Stimulated activated CD4-positive, alpha-beta T cell treated with anti-CD3 and anti-CD28 coated beads, Interleukin-12 subunit alpha, Interleukin-12 subunit beta, amount 100 ng/mL, for 4 hours (primary cell): ENCODE measurements around the gene C13orf46.
A peak's percentile ranks its signal among the peaks of the same experiment; 100 is the strongest.

Source experiments
- DNase-seq: peaks from one replicate; pipeline ENCODE4 v3.0.0-alpha.2; 2020

Gene C13orf46

DNA sequence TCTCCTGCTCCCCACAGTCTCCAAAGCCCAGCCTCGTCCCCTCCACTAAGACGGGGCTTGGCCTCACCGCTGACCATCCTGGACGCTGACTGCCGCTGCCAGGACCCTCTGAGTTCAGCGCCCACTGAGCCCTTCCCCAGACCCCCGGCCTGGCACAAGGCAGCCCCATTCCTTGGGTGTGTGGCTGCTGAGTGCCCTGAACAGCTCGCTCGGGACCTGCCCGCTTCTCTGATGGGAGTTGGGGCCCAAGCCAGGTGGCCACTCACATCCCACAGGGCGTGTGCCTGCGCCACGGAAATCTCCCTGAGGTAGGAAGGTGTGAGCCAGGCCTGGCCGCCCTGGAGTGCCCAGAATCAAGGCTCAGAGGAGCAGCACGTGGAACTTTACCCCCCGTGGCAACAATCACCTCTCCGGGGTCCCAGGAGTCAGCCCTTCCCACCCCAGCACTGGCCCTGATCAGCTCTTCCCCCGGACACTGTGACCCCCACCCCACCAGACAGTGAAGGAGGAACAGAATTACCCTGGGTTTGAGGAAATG lies 20.8 kb downstream of the C13orf46 start:
- no peak for DNase-seq

DNA sequence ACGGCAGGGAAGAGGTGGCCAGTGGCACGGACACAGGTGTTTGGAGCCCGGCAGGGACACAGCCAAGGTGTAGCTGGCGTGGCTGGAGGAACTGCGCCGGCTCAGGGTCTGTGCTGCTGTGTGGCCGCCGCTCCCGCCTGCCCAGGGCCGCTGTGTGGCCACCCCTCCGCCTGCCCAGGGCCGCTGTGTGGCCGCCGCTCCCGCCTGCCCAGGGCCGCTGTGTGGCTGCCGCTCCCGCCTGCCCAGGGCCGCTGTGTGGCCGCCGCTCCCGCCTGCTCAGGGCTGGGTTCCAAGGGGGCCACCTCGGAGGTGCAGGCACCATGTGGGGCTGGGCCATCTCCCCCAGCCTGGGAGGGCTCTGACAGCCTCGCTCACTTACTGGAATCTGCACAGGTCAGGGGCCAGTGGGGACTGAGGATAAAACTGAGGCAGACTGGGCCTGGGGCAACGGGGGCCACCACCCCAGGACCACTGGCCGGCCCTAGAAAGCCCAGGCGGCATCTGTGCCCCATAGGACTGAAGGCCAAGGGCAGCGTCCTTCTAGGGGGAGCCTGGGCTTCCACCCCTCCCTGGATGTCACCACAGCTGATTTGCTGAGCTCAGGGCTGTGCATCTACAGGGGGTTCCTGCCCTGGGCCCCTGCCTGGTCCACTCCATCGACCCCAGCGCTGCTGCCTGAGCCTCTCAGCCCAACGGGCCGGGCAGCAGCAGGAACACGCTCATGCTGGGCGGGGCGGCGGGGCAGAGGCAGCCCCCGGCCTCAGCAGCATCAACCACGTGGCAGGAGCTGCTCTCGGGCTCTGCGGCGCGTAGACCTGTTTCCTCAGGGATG lies 21.5 kb downstream of the C13orf46 start:
- DNase-seq = no peak

DNA sequence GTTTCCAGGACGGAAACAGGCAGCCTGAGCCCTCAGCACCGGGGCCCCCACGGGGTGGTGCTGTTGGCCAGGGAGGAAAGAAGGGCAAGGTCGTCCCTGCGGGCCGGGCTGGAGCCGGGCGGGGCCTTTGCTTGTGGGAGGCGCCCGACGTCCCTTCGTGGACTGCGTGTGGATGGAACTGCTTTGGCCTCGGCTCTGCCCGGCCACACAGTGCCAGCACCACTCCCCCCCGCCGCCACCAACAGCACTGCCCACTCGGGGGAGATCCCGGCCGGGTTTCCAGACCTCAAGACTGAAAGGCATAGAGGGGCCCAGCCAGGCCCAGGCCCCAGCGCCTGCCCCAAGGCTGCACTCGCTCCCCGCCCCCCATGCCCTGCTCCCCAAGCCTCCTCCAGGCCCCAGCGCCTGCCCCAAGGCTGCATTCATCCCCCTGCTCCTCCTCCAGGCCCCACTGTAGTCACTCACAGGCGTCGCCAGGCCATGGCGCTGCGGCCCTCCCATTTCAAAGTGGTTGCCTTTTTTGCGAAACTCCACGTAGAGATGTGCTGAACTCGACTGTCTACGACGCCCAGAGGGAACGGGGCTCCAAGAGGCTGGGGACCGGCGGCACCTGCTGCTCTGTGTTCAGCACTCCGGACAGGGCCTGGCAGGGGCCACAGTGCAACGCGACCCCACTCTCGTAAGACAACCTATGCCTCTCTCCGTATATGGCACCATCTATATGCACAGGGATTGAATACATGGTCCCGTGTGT lies 22.5 kb downstream of the C13orf46 start:
- DNase-seq = peak; percentile 53

DNA sequence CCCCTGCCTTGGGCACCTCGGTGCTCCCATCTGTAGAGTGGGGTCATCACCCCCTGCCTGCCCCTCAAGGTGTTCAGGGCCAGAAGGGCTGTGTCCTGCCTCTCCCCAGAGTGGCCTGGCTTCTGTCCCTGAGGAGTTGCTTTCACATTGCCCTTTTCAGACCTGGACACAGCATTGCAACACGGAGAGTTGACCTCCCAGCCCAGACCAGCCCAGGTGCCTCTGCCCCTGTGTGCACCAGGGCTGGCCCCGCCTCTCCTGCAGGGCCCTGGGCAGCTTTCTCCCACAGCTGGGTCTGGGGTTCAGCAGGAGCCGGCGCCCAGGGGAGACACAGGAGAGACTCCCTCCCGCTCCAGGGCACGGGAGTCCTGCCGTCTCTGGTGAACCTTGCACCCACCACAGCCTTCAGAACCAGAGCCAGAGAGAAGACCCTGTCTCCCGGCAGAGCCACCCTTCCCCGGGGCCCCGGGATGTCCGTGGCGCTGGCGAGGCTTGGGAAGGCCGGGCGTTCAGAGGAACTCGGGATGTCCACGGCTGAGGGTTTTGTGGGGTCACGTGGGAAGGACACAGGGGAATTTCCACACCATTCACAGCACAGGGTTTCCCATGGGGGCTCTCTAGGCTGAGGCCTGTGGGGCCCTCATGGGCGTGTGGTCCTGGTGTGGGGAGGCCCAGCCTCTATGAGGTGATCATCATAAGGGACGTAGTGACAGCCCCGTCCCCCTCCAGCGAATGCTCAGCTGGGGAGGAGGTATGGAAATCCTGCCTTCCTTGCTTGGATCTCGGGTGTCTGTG lies 23.2 kb downstream of the C13orf46 start:
- DNase-seq = no peak

DNA sequence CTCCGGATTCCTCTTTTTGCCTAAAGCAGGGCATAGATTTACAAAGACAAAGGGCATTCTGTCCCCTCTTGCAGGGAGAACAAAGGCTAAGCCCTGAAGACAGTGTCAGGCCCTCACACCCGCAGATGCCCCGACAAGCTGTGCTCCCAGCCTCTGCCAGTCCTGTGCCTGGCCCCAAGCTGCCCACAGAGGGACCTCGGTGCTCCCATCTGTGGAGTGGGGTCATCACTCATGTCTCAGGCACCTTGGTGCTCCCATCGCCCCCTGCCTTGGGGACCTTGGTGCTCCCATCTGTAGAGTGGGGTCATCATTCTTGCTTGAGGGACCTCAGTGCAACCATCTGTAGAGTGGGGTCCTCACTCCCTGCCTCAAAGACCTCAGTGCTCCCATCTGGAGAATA lies 24.3 kb downstream of the C13orf46 start:
- DNase-seq = no peak

DNA sequence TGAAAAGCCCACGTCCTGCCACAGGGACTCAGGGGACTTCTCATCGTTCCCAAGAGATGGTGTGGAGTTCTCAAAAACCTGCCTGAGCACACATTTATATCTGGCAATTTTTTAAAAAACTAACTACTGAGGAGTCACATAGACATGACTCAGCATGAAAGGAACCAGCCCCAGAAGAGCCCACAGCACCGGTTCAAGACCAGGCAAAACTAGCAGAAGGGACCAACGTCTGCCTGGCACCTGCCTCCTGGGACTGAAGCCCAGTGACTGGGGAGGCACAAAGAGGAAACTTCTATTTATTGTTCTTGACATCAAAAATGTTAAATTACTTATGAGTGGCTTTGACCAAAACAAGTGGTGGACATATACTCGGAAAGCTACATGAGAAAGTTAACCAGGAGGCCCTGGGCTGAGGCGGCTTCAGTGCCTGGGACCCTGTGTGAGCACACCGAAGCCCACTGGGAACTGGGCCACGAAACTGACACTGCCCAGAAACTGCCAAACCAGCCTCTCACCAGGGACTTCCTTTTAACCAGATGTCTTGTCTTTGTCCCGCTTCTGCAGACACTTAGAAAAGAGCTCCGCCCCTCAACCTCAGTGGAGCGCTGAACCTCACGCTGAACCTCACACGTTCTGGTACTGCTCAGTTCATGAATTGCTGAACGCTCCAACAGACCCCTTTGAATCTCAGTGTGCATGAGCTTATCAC lies 25.7 kb downstream of the C13orf46 start:
- DNase-seq = no peak

DNA sequence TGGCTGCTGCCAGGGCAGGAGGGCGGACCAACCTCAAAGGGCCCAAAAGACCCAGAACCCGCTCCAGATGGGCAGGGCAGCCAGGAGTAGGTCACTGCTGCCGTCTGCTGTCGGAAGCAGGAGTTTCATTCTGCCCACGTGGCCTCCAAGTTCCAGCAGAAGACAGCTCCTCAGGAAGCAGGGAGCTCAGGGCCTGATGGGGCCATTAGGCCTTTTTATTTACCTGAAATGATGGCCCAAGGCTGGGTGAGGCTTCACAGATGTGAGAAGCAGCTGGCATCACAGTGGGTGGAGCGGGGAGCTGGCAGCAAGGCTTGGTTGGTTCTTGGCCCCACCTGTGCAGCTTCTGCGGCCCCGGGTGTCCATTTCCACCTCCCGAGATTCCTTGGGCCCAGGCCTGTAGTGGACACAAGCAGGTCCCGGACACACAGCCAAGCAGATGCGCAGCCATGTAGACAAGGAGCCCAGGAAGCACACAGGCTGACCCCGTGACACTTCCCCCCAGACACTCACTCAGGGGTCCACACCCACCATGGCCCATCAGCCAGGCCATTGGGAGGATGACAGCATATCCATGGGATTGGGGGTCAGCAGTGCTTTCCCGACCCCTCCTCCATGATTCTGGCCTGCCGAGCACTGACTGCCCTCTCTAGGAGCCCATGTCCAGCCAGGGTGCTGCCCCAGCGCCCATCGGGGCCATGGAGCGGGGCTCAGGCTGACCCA lies 26.4 kb downstream of the C13orf46 start:
- DNase-seq = no peak

DNA sequence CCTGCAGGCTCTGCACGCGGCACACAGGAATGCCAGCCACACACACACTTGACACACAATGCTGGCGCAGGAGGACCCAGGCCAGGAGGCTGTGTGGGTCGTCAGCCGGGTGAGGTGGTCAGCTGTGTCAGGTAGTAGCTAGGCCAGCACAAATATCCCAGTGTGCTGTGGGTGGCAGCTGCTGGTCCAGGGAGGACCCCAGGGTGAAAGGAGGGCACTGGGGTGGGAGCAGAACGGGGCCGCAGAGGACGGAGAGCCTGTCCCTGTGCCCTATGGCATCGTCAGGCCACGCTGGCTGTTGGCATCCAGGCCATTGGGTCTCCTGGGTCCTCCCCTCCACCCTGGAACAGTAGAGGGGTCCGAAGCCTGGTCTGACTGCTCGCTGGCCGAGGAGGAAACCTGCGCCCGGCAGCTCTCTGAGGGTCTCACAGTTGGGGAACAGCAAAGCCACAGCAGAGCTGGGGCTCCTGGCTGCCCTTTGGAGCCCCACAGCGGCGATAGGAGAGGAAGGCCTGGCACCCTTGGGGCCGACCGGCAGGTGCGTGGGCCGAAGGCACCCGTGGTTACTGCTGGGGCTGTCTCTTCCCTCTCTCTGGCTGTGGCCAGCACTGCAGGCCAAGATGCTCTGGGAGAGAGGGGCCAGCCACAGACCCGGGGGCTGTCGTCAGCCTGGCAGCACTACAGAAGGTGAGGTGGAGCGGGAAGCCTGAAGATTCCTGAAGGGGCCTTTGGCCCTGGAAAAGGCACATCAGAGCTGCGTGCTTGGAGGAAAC lies 27.3 kb downstream of the C13orf46 start:
- no peak for DNase-seq

DNA sequence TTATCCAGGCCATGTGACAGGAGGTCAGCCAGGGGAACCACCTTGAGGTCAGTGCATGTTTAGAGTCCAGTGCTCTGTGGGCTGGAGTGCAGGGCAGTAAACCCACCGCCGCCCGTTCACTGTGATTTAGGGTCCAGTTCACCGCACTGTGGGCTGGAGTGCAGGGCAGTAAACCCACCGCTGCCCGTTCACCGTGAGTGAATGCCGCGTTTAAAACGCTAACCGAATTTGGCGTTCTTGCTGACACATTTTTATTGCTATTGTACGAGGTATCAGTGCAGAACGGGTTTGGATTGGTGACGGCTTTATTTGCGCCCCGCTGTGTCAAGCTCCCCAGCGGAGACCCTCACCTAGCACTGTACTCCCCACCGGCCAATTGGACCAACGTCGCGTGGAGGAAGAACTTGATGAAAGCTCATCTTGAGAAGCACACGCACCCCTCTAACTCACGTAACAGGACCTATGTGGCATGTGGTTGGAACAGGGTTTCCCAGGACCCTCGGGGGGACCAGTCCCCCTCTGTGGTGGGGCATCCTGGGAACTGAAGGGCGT lies 27.9 kb downstream of the C13orf46 start:
- DNase-seq = no peak

DNA sequence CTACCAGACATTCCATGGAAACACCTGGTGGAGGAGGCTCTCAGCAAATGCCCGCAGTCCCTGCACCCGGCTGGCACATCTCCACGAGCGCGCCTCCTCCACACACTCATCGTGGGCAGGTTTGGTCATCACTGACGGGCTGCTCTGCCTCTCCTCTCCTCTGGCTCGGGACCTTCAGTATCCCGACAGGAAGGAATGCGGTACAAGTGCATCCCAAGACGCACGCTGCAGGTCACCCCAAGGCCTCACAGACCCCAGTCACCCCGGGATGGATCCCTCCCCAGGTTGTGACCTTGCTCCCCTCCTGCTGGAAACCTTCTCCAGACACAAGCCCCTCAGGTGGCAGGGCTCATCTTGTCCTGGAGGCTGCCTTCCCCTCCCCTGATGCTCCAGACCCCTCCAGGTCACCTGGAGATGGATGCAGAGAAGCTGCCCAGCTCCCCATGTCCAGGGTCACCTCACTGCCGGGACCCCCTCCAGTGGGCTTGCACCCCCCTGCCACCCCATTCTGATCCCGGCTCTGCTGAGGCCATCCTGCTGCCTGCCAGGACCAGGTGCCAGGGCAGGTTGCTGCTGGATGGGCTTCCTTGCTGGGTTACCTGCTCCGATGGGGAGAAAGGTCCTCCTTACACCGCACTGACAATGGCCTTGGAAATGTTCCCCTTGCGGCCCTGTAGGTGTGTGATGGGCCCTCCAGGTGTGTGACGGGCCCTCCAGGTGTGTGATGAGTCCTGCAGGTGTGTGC lies 29.9 kb downstream of the C13orf46 start:
- no peak for DNase-seq

DNA sequence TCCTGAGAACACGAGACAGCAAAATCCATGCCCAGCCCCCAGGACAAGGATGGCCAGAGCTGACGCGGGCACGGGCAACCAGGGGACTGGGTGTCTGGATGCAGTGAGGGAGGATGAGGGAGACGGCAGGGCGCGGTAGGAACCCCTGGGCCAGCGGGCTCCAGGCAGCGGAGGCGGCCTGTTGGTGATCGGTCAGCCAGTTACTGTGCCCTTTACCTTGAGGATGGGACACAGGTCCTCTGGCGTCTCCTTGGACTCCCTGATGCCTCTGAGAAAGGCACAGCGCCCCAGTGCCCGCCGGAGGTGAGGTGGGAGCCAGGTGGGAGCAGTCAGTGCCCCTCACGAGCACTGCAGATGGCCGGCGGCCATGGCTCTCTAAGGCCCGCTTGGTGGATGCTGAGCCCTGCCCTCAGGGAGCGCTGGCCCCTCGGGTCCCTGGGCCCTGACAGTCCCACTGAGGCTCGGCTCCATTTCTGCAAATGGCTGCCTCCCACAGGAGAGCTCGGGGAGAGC lies 31.2 kb downstream of the C13orf46 start:
- no peak for DNase-seq

DNA sequence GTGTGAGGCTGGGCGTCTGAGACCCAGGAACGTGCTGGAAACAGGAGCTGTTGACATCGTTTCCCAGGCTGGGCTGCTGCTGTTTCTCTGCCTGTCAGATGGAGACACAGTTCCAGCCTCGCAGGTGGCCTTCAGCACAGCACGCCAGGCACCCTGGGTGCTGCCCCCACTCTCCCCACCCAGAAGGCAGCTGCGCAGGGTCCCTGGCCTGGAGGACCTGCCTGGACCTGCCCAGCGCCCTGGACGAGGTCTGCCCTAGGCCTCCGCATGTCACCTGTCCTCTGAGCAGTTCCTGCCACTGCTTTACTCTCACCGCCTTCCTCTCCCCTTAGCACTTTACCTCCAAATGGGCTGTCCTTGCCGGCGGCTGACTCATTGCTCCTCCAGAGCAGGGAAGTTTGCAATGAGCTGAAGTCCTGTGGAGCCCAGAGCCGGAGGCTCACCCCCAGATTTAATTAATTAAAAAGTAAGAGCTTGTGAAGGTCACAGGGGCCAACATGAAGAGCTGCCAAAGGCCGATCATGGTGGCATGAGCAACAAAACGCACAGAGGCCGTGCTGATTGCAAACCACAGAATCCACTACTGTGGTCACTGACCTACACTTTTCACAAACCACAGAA lies 32.2 kb downstream of the C13orf46 start:
- DNase-seq = no peak

DNA sequence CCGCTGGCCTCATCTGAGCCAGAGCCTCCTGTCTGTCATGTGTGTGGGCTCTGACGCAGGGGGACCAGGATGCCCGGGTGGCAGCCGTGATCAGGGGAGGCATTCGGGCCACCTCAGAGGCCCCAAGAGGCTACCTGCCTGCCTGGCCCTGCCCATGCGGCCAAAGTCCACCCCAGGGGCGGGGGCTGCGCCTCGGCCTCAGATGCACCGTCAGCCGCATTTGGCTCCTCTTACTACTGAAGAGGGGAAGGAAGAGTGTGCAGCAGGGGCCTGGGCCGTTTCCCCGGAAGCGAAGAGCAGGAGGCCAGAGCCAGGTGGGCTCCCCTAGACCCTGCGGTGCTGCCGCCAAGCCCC lies 34.0 kb downstream of the C13orf46 start:
- DNase-seq = no peak

DNA sequence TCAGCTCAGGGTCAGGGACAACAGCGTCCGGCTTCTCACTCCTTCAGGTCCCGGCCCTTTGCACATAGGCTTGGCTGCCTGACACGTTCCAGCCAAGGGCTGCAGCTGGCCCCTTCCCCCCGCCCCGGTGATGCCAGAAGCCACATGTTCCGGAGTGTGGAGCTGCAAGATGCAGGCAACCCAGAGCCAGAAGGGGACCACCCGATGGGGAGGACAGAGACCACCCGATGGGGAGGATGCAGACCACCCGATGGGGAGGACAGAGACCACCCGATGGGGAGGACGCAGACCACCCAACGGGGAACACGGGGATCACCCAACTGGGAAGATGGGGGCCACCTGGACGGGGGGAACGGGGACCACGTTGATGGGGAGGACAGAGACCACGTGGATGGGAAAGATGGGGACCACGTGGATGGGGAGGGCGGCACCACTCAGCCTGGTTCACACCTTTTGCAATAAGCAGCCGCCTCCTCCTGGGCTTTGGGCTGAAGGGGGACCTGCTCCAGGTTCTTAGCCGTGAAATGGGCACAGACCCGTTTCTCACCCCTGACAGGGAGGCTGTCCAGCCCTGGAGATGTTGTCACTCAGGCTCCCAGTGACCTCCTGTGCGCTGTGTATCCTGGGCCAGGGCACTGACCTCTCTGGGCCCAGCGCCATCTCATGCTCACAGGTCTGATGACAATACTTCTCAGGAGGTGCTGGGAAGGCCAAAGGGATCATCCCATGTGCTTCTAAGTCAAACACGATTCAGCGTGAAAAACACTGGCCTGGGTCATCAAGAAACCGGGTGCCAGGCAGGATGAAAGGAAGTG lies 34.5 kb downstream of the C13orf46 start:
- DNase-seq = no peak

DNA sequence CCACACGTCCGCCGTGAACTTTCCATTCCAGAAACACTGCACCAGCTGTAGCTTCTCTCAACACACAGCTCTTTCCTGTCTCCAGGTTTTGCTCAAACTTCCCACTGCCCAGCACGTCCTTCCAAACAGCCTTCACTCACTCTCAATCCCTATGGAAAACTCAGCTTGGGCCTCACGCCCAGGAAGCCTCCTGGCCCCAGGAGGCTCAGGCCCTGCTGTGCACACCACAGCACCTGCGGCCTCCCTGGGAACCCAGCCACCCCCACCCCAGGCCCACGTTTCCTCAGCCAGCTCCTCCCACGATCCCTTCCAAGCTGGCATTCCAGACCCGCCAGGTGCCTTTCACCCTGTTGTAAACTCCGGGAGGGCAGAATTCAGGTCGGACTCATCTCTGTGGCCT lies 35.2 kb downstream of the C13orf46 start:
- no peak for DNase-seq

DNA sequence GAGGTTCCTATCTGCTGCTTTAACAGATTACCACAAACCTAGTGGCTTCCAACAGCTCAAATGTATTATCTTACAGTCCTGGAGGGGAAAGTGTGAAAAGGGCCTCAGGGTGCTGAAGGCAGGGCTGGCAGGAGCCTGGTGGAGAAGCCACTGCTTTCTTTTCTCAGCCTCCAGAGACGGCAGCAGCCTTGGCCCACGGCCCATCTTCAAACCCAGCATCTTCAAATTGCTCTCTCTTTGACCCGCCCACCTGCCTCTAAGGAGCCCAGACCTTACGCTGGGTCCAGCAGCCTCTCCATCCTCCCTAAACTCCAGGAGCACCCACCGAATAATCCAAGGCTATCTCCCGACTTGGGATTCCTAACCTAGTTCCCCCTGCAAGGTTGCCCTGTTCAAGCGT lies 35.6 kb downstream of the C13orf46 start:
- no peak for DNase-seq

DNA sequence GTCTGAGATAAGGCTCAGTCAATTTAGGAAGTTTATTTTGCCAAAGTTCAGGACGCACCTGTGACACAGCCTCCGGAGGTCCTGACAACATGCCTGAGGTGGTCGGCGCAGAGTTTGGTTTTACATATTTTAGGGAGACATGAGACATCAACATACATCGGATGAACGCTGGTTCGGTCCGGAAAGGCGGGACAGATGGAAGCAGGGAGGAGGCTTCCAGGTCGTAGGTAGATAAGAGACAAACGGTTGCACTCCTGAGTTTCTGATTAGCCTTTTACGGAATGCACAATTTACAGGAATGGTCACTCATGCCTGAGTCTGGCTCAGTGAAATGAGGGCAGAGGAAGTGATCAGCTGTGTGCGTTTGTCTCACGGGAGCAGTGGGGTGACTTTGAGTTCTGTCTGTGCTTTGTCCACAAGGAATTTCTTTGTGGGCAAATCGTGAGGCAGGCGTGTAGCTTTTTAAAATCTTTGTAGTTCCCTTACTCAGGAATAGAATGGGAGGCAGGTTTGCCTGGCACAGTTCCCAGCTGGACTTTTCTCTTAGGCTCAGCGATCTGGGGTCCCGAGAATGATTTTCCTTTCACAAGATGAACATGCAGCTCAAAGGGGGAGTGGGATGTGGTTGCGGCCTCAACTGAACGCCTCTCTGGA lies 36.2 kb downstream of the C13orf46 start:
- DNase-seq = no peak

DNA sequence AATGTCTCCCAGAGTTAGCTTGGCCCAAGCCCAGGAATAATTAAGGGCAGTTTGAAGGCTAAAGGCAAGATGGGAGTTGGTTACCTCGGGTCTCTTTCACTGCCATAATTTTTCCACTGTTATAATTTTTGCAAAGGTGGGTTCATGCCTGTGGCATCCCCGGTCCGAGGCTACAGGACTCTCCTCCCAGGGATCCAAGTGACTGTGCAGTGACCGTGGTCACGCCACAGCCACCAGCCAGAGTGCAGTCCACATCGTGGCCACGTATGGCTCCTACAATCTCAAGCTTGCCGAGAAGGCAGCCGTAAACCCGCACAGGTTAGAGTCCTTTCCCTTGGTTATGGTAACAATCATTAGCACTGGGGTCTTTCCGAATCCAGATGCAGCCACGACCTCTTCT lies 36.8 kb downstream of the C13orf46 start:
- DNase-seq = no peak
